AG04450 (cell line): ENCODE data around the gene GOSR1. TPM values are rescaled to one million over a fixed set of nuclear protein-coding genes. Genes with fewer than 3 reads are reported as not detected.
"Not testable (repeated sequence)": the region's sequence is repeated elsewhere in the genome, so short reads cannot be mapped to it uniquely, and the experiment has no call there.

Experiments used
- CTCF ChIA-PET: fragments of 300-600, 350-600 bp; formaldehyde crosslinking; extraction: SDS; loops from one replicate; lab custom pipeline; 2022; ENCODE audit warnings: antibody characterized with exemption, inconsistent platforms; lab: Charles Lee
- POLR2A ChIA-PET: fragments of 350-600 bp; formaldehyde crosslinking; extraction: SDS; loops from one replicate; lab custom pipeline; 2021; ENCODE audit warnings: antibody characterized with exemption, inconsistent platforms; lab: Yijun Ruan, JAX
- DNase-seq: peaks from one replicate; pipeline ENCODE4 v3.0.0-alpha.2; 2011; ENCODE audit warnings: low read depth, low spot score
- H3K27ac ChIP-seq: one replicate; pipeline ENCODE4 v1.5.1; 2012; ENCODE audit warnings: low read depth, low read length, control low read depth
- H3K27me3 ChIP-seq: one replicate; pipeline ENCODE4 v1.6.0; 2012; ENCODE audit warnings: low read length; ENCODE audit not compliant: control insufficient read depth, insufficient read depth
- H3K4me3 ChIP-seq: 2 replicates; pipeline ENCODE4 v1.5.1; 2011; ENCODE audit warnings: mild to moderate bottlenecking, low read depth, low read length, control low read depth
- H3K9me3 ChIP-seq: 2 replicates; pipeline ENCODE4 v1.5.1; 2012; ENCODE audit warnings: low read length; ENCODE audit not compliant: control insufficient read depth, insufficient read depth
- CTCF ChIP-seq: IDR thresholded peaks from 2 replicates; pipeline ENCODE4 v1.5.1; 2011; ENCODE audit warnings: low read depth, low read length, control low read depth, inconsistent platforms
- polyA plus RNA-seq: library from polyadenylated mRNA; depleted of rRNA; stranded (reverse); fragments of >200 nt; gene quantifications from 2 replicates; pipeline ENCODE4 v1.2.3, GENCODE V29; 2011

GOSR1 gene
- polyA plus RNA-seq, 1 experiment, result 28.5 TPM

GRCh38 chr17:30565073-30565935, 88.1 kb downstream of the GOSR1 start:
- no peak overlapping the region for H3K4me3 ChIP-seq
- H3K27ac ChIP-seq, result no peak overlapping the region
- no peak for DNase-seq
- TF ChIP-seq CTCF, result 0 out of 2 replicates have a peak, but pooled peaks have one; percentile 12
- peaks cover 3% of the 10 kb centered on the region; the same call in 1 of the 2 replicates for H3K9me3 ChIP-seq
- POLR2A ChIA-PET, result no interaction called here
- H3K27me3 ChIP-seq, result peaks cover 36% of the 10 kb centered on the region
- CTCF ChIA-PET, result no interaction called here

GRCh38 chr17:30566104-30566503, 88.9 kb downstream of the GOSR1 start:
- H3K4me3 ChIP-seq, H3K27ac ChIP-seq, DNase-seq, H3K9me3 ChIP-seq, CTCF ChIA-PET, POLR2A ChIA-PET: not testable (repeated sequence)
- peaks cover 36% of the 10 kb centered on the region for H3K27me3 ChIP-seq

DNA sequence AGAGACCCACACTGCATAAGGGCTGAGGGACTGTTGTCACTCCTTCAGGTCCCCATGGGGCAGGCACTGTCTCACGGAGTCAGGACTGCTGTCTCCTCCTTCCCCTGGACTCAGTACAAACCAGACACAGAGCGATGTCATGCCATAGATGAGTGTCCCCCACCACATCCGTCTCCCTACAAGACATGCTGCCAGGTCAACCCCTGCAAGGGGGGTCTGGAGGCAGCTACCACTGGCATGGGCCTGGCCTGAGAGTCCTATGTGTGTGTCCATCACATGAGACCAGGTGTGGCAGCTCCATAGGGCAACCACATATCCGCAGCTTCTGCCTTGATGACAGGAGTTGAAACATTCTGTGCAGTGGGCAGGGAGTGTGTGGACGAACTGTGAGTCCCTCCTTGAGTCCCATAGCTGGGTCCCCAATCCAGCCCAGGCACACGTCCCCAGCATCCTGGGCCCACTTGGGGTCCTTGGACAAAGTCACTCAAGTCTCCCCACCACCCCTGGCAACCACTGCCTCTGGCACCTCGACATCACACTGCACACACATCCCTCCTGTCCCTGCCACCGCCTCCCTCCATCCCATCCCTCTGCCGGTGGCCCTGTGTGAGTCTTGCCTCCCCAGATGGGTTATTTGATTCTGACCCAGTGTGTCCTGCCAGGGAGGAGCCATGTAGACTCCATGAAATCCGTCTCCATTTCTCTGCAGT, 89.5 kb downstream of the GOSR1 start:
- CTCF ChIA-PET, H3K27ac ChIP-seq: not testable (repeated sequence)
- H3K27me3 ChIP-seq, result peaks cover 36% of the 10 kb centered on the region

GRCh38 chr17:30567231-30568116, 90.3 kb downstream of the GOSR1 start:
- H3K27me3 ChIP-seq, result peaks cover 36% of the 10 kb centered on the region
- TF ChIP-seq CTCF, result no peak
- POLR2A ChIA-PET, result no interaction called here

More for the DNA sequence above, 89.5 kb downstream of the GOSR1 start:
- H3K9me3 ChIP-seq, DNase-seq, POLR2A ChIA-PET, H3K4me3 ChIP-seq: not testable (repeated sequence)

GRCh38 chr17:30568117-30568430, 90.9 kb downstream of the GOSR1 start:
- Histone ChIP-seq H3K27ac (no peak overlapping the region), H3K9me3 (peaks cover under 1% of the 10 kb centered on the region; the same call in 1 of the 2 replicates), H3K4me3 (no peak overlapping the region), H3K27me3 (peaks cover 35% of the 10 kb centered on the region)
- no peak for DNase-seq
- CTCF ChIA-PET, result no interaction called here
- POLR2A ChIA-PET, result no interaction called here
- TF ChIP-seq CTCF, result no peak

More at GRCh38 chr17:30567231-30568116, 90.3 kb downstream of the GOSR1 start:
- H3K27ac ChIP-seq, result no peak overlapping the region
- no peak for DNase-seq
- no peak overlapping the region for H3K4me3 ChIP-seq
- CTCF ChIA-PET, result no interaction called here
- H3K9me3 ChIP-seq, result peaks cover 3% of the 10 kb centered on the region; the same call in 1 of the 2 replicates

DNA sequence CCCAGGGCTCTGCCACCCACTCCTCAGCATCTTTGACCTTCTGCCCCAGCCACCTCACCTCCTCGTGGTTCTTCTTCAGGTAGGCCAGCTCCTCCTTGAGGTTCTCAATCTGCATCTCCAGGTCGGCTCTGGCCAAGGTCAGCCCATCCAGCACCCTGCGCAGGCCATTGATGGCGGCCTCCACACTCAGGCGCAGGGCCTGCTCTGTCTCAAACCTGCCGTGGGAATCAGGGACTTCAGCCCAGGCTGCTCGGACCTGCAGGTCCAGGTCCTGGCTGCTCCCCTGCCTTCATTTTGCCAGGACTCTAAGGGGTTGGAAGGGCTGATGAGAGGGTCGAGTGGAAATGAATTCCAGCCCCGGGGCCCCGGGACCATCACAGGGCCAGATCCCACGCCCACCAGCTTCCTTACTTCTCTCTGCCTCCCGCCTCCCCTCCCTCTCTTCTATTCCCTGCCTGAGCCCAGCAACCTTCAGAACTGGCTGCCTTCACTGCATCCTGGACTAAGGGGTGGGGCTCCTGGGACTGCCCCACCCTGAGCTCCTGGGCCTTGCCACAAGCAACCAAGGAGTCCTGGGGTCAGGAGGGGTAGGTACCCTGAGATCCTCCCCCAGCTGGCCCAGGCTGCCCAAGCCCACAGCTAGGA, 92.4 kb downstream of the GOSR1 start:
- H3K9me3 ChIP-seq, POLR2A ChIA-PET, DNase-seq, H3K4me3 ChIP-seq, H3K27ac ChIP-seq: not testable (repeated sequence)
- CTCF ChIA-PET, result interaction anchor here (0.6 kb wide), 1 partner anchor 242 kb away, joined by 4 read pairs; no protein-coding TSS in a partner anchor
- peaks cover 33% of the 10 kb centered on the region for H3K27me3 ChIP-seq
